ENCODE measurements around the gene MRPL4. TPM values are rescaled to one million over a fixed set of nuclear protein-coding genes. Genes with fewer than 3 reads are reported as not detected.

Gene MRPL4
- total RNA-seq, 1 experiment from 2014 or later: 146 TPM

DNA sequence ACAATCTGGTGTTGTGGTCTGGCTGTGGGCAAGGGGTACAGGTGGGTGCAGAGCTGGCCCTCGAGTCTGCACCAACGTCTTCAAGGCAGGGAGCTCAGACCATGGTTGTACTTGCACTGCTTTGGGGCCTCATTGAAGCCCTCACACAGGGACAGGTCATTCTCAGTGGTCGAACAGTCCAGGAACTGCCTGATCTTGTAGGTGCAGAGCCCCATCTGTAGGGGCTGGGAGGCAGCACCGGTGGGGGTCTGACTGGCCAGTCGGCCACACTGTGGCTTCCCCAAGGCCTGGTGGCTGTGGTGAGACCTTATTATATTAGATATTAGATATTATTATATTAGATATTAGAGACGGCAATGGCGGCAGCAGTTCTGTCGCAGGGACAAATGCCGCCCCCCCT, 34.9 kb upstream of the MRPL4 start:
- BruUV-seq (replicated peaks): no TSS peak
- Histone ChIP-seq H3K79me2 (ENCODE audit: insufficient read depth, low read length) (no peaks in the 10 kb centered on the region), H3K9ac (ENCODE audit: low read length) (no peak overlapping the region), H3K4me1 (ENCODE audit: control insufficient read depth in 1 of 2, insufficient read depth in 2 of 2, low read length in 2 of 2) (peaks cover 0 to 2% of the 10 kb centered on the region in 2 experiments; a peak in 2 of 4 replicates), H3K9me2 (ENCODE audit: insufficient read depth) (no peaks in the 10 kb centered on the region), H3K27me3 (ENCODE audit: insufficient read depth, low read length) (no peaks in the 10 kb centered on the region), H3K4me2 (ENCODE audit: low read length) (no peak overlapping the region), H3K4me3 (replicated peaks in 1 of 2; ENCODE audit: low read depth in 1 of 2, low read length in 2 of 2) (no peak overlapping the region), H3K27ac (ENCODE audit: low read depth, low read length) (no peak overlapping the region), H3K9me3 (ENCODE audit: control insufficient read depth in 1 of 2, insufficient read depth in 1 of 2, low read depth in 1 of 2, low read length in 2 of 2) (no peaks in the 10 kb centered on the region), H2AFZ (ENCODE audit: low read depth, low read length, poor library complexity, severe bottlenecking) (no peak overlapping the region), H4K20me1 (ENCODE audit: insufficient read depth) (no peaks in the 10 kb centered on the region), H3K36me3 (ENCODE audit: control insufficient read depth in 1 of 2, insufficient read depth in 2 of 2, low read length in 2 of 2) (no peaks in the 10 kb centered on the region)
- ATAC-seq (no peak), DNase-seq (ENCODE audit: low read depth, low spot score) (no peak)
- TF ChIP-seq TCF7L2 (IDR thresholded peaks at IDR 0.05; ENCODE audit: borderline replicate concordance, extremely low read depth, insufficient read depth, insufficient read length) (no peak), POLR2AphosphoS5 (IDR thresholded peaks at IDR 0.05; ENCODE audit: low read depth, low read length) (no peak), JUND (IDR thresholded peaks at IDR 0.05) (no peak), EZH2phosphoT487 (IDR thresholded peaks at IDR 0.05; ENCODE audit: borderline replicate concordance) (no peak), ELF1 (IDR thresholded peaks at IDR 0.05; ENCODE audit: borderline replicate concordance, low read depth) (no peak), ATF3 (IDR thresholded peaks at IDR 0.05) (no peak), POLR2A (IDR thresholded peaks at IDR 0.05; ENCODE audit: borderline replicate concordance, extremely low read depth, insufficient read depth, insufficient read length) (no peak), EGR1 (IDR thresholded peaks at IDR 0.05; ENCODE audit: low read depth) (no peak)
- TF ChIP-seq, protein P1, sequence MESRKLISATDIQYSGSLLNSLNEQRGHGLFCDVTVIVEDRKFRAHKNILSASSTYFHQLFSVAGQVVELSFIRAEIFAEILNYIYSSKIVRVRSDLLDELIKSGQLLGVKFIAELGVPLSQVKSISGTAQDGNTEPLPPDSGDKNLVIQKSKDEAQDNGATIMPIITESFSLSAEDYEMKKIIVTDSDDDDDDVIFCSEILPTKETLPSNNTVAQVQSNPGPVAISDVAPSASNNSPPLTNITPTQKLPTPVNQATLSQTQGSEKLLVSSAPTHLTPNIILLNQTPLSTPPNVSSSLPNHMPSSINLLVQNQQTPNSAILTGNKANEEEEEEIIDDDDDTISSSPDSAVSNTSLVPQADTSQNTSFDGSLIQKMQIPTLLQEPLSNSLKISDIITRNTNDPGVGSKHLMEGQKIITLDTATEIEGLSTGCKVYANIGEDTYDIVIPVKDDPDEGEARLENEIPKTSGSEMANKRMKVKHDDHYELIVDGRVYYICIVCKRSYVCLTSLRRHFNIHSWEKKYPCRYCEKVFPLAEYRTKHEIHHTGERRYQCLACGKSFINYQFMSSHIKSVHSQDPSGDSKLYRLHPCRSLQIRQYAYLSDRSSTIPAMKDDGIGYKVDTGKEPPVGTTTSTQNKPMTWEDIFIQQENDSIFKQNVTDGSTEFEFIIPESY (IDR thresholded peaks at IDR 0.05; ENCODE audit: extremely low read depth, insufficient replicate concordance, low read length): no peak
- TF ChIP-seq, protein P2, sequence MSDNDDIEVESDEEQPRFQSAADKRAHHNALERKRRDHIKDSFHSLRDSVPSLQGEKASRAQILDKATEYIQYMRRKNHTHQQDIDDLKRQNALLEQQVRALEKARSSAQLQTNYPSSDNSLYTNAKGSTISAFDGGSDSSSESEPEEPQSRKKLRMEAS (IDR thresholded peaks at IDR 0.05): no peak
- ChIA-PET POLR2A (no interaction called here), RAD21 (ENCODE audit: low non-redundant PET in 1 of 2, low total read pairs in 2 of 2, uncharacterized antibody in 2 of 2, unreplicated experiment in 2 of 2) (no interaction called here), CTCF (no interaction called here)
- intact Hi-C loops (cut with micrococcal nuclease): loop anchor here (10.0 kb wide), 1 partner anchor 612 kb away; no protein-coding TSS in a partner anchor
